ENCODE measurements around the gene SNRNP200.

SNRNP200 gene

GRCh38 chr2:96236882-96237281 is 68.5 kb downstream of the SNRNP200 start:
- FAIRE-seq = no peak
- no peak for TF ChIP-seq CTCF (IDR thresholded peaks at IDR 0.05; ENCODE audit: insufficient read depth, missing control alignments)
- no peak for DNase-seq (ENCODE audit: insufficient read length, low spot score)

- no peak for TF ChIP-seq CTCF (IDR thresholded peaks at IDR 0.05; ENCODE audit: insufficient read depth, missing control alignments)
- DNase-seq (ENCODE audit: insufficient read length, low spot score) = no peak
- FAIRE-seq = no peak
Measured at GRCh38 chr2:96233880-96234316, 71.4 kb downstream of the SNRNP200 start.

GRCh38 chr2:96233436-96233835 is 71.9 kb downstream of the SNRNP200 start:
- no peak for TF ChIP-seq CTCF (IDR thresholded peaks at IDR 0.05; ENCODE audit: insufficient read depth, missing control alignments)
- DNase-seq (ENCODE audit: insufficient read length, low spot score) = no peak
- no peak for FAIRE-seq

- no peak for FAIRE-seq
Measured at GRCh38 chr2:96231316-96231715, 74.0 kb downstream of the SNRNP200 start.

GRCh38 chr2:96225016-96225533 is 80.3 kb downstream of the SNRNP200 start:
- TF ChIP-seq CTCF (IDR thresholded peaks at IDR 0.05; ENCODE audit: insufficient read depth, missing control alignments) = no peak
- DNase-seq (ENCODE audit: insufficient read length, low spot score) = no peak
- no peak for FAIRE-seq

More at GRCh38 chr2:96231316-96231715, 74.0 kb downstream of the SNRNP200 start:
- no peak for TF ChIP-seq CTCF (IDR thresholded peaks at IDR 0.05; ENCODE audit: insufficient read depth, missing control alignments)
- DNase-seq (ENCODE audit: insufficient read length, low spot score) = no peak

Data from D721Med (cell line).